Activated B cell treated with CpG ODN at 0.5 μM for 24 hours (primary cell): Measurements from ENCODE around the gene MACROD1. TPM values are rescaled to one million over a fixed set of nuclear protein-coding genes. Genes with fewer than 3 reads are reported as not detected.

Source experiments
- ATAC-seq: fragments of 200-7000 bp; cut with Tn5 transposase; one replicate; pipeline ENCODE4 v1.10.0; 2021; ENCODE audit warnings: low read depth, mild to moderate bottlenecking, moderate library complexity
- CTCF ChIA-PET: fragments of 350-600 bp; sonication (Branson Sonifier 250); formaldehyde crosslinking; loops from one replicate; lab custom pipeline; 2021; ENCODE audit warnings: antibody characterized with exemption; lab: Charles Lee
- POLR2A ChIA-PET: fragments of 350-600 bp; sonication (Branson Sonifier 250); formaldehyde crosslinking; loops from one replicate; lab custom pipeline; 2021; ENCODE audit warnings: antibody characterized with exemption; lab: Charles Lee
- DNase-seq: peaks from one replicate; pipeline ENCODE4 v3.0.0; 2022
- H3K27ac Mint-ChIP-seq: one replicate; pipeline ENCODE4 v1.8.0; 2020; ENCODE audit warnings: mixed read lengths
- H3K27me3 Mint-ChIP-seq: one replicate; pipeline ENCODE4 v1.8.0; 2021; ENCODE audit warnings: mixed read lengths
- H3K36me3 Mint-ChIP-seq: one replicate; pipeline ENCODE4 v1.8.0; 2021; ENCODE audit warnings: low read depth, mixed read lengths
- H3K4me1 Mint-ChIP-seq: one replicate; pipeline ENCODE4 v1.8.0; 2021; ENCODE audit warnings: mixed read lengths
- H3K4me3 Mint-ChIP-seq: one replicate; pipeline ENCODE4 v1.8.0; 2020; ENCODE audit warnings: mild to moderate bottlenecking, mixed read lengths
- H3K9me3 Mint-ChIP-seq: one replicate; pipeline ENCODE4 v1.8.0; 2020; ENCODE audit warnings: mixed read lengths
- CTCF ChIP-seq: fragments of 200-600 bp; IDR thresholded peaks from one replicate; pipeline ENCODE4 v1.8.0; 2022; ENCODE audit warnings: antibody characterized with exemption, mild to moderate bottlenecking
- intact Hi-C: fragments of 100-400 bp; cut with micrococcal nuclease; formaldehyde crosslinking; loops from one replicate; pipeline ENCODE4 v1.15.1; 2024
- total RNA-seq: library from RNA; stranded (reverse); gene quantifications from 2 replicates; pipeline ENCODE4 v1.2.3, GENCODE V29; 2022

Gene MACROD1
- total RNA-seq, 1 donor from 2014 or later: 4.5 TPM

- peaks cover 9% of the 10 kb centered on the region for H3K27me3 Mint-ChIP-seq
- no peaks in the 10 kb centered on the region for H3K9me3 Mint-ChIP-seq
- POLR2A ChIA-PET: no interaction called here
- ATAC-seq (no peak), DNase-seq (no peak)
- CTCF ChIA-PET: no interaction called here
- intact Hi-C loops: no loop called here
- no peak overlapping the region for H3K4me3 Mint-ChIP-seq
- no peak for TF ChIP-seq CTCF
- no peak overlapping the region for H3K27ac Mint-ChIP-seq
- H3K4me1 Mint-ChIP-seq: no peaks in the 10 kb centered on the region
- H3K36me3 Mint-ChIP-seq: no peaks in the 10 kb centered on the region
These were observed 143.7 kb downstream of the MACROD1 start for GRCh38 chr11:64022125-64022784.

- ATAC-seq (no peak), DNase-seq (no peak)
- intact Hi-C loops: no loop called here
- Mint-ChIP-seq H3K4me1 (no peaks in the 10 kb centered on the region), H3K4me3 (no peak overlapping the region), H3K27me3 (peaks cover 3% of the 10 kb centered on the region), H3K36me3 (no peaks in the 10 kb centered on the region), H3K27ac (no peak overlapping the region), H3K9me3 (no peaks in the 10 kb centered on the region)
- POLR2A ChIA-PET: no interaction called here
- CTCF ChIA-PET: no interaction called here
- no peak for TF ChIP-seq CTCF
These were observed 144.2 kb downstream of the MACROD1 start for GRCh38 chr11:64021757-64022093.

GRCh38 chr11:64020976-64021756, 144.7 kb downstream of the MACROD1 start:
- intact Hi-C loops: no loop called here
- H3K9me3 Mint-ChIP-seq: no peaks in the 10 kb centered on the region
- H3K36me3 Mint-ChIP-seq: no peaks in the 10 kb centered on the region
- ATAC-seq (no peak), DNase-seq (no peak)
- H3K4me1 Mint-ChIP-seq: no peaks in the 10 kb centered on the region
- no peak overlapping the region for H3K4me3 Mint-ChIP-seq
- no peak for TF ChIP-seq CTCF
- H3K27me3 Mint-ChIP-seq: no peaks in the 10 kb centered on the region
- ChIA-PET CTCF (no interaction called here), POLR2A (no interaction called here)
- H3K27ac Mint-ChIP-seq: no peak overlapping the region

- no peak for TF ChIP-seq CTCF
- DNase-seq: no peak
- Mint-ChIP-seq H3K4me1 (no peaks in the 10 kb centered on the region), H3K27me3 (no peaks in the 10 kb centered on the region), H3K27ac (no peak overlapping the region), H3K36me3 (no peaks in the 10 kb centered on the region), H3K4me3 (no peak overlapping the region), H3K9me3 (no peaks in the 10 kb centered on the region)
- ChIA-PET POLR2A (no interaction called here), CTCF (no interaction called here)
- intact Hi-C loops: no loop called here
- no peak for ATAC-seq
These were observed 146.5 kb downstream of the MACROD1 start for GRCh38 chr11:64019106-64020037.

GRCh38 chr11:64018310-64018709, 147.6 kb downstream of the MACROD1 start:
- H3K4me1 Mint-ChIP-seq: no peaks in the 10 kb centered on the region
- ChIA-PET CTCF (no interaction called here), POLR2A (no interaction called here)
- TF ChIP-seq CTCF: no peak
- H3K27me3 Mint-ChIP-seq: no peaks in the 10 kb centered on the region
- DNase-seq (no peak), ATAC-seq (no peak)
- H3K27ac Mint-ChIP-seq: no peak overlapping the region
- H3K9me3 Mint-ChIP-seq: no peaks in the 10 kb centered on the region
- H3K36me3 Mint-ChIP-seq: no peaks in the 10 kb centered on the region
- no peak overlapping the region for H3K4me3 Mint-ChIP-seq
- intact Hi-C loops: no loop called here
